Measurements from ENCODE around the gene SYT1. TPM values are rescaled to one million over a fixed set of nuclear protein-coding genes. Genes with fewer than 3 reads are reported as not detected.
A peak's percentile ranks its signal among the peaks of the same experiment; 100 is the strongest.
"Not testable (repeated sequence)": the region's sequence is repeated elsewhere in the genome, so short reads cannot be mapped to it uniquely, and the experiment has no call there.

Gene SYT1
- total RNA-seq, 1 experiment from 2014 or later: 80.9 TPM

DNA sequence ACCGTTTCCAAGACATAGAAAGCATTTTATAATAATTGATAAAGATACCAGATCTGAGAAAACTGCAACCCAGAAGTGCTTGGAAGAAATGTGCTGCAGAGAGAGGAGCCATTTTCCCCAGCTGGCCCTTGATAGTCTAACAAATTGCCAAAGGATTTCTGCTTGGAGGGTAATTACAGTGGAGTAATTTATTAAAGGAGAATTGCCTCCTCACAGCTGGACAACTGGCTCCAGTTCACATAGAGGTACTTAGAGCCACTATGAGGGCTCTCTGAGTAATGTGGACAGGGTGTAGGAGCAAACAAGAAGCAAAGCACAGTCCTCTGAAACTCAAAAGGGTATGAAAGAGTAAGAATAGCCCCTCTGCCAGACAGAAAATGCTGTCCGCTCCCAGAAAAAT is 335.6 kb downstream of the SYT1 start:
- no peak overlapping the region for H3K27ac ChIP-seq (ENCODE audit: low read depth, low read length, poor library complexity, severe bottlenecking)
- CTCF ChIA-PET: no interaction called here

DNA sequence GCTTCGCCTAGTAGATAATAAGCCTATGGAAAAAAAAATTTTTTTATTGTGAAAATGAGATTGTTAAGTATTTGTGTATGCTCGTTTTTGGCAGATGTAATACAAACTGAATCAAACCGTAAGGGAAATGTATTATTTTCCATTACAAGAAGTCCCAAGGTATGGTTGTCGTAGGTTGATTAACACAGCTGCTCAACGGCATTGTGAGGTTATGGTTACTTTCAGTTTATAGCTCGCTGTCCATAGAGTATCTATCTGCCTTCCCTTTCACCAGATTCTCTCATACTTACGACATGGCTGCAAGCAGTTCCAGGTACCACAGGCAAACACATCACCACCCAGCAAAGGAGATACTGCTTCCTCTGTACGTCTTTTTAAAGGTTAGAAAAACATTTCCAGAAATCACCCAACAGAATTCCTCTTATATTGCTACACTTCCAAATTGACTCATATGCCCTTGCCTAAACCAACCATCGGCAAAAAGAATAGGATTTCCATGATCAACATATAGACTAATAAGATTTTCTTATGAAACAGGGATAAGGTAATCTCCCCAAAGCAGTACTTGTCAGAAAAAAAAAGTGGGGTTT is 338.6 kb downstream of the SYT1 start:
- Histone ChIP-seq H3K36me3 (ENCODE audit: insufficient read depth, low read length, poor library complexity, severe bottlenecking) (peaks cover 5% of the 10 kb centered on the region), H3K9me3 (ENCODE audit: low read depth, low read length, poor library complexity, severe bottlenecking) (no peaks in the 10 kb centered on the region), H3K27ac (ENCODE audit: low read depth, low read length, poor library complexity, severe bottlenecking) (no peak overlapping the region), H3K4me3 (ENCODE audit: low read depth, low read length, poor library complexity, severe bottlenecking) (no peak overlapping the region), H3K4me1 (ENCODE audit: insufficient read depth, low read length, poor library complexity, severe bottlenecking) (peaks cover 20% of the 10 kb centered on the region), H3K27me3 (replicated peaks; ENCODE audit: insufficient read depth, low read depth, low read length, poor library complexity) (no peaks in the 10 kb centered on the region)
- TF ChIP-seq, protein P1, sequence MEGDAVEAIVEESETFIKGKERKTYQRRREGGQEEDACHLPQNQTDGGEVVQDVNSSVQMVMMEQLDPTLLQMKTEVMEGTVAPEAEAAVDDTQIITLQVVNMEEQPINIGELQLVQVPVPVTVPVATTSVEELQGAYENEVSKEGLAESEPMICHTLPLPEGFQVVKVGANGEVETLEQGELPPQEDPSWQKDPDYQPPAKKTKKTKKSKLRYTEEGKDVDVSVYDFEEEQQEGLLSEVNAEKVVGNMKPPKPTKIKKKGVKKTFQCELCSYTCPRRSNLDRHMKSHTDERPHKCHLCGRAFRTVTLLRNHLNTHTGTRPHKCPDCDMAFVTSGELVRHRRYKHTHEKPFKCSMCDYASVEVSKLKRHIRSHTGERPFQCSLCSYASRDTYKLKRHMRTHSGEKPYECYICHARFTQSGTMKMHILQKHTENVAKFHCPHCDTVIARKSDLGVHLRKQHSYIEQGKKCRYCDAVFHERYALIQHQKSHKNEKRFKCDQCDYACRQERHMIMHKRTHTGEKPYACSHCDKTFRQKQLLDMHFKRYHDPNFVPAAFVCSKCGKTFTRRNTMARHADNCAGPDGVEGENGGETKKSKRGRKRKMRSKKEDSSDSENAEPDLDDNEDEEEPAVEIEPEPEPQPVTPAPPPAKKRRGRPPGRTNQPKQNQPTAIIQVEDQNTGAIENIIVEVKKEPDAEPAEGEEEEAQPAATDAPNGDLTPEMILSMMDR (conservative IDR thresholded peaks at IDR 0.05; ENCODE audit: low read depth, low read length): no peak
- TF ChIP-seq EZH2 (IDR thresholded peaks at IDR 0.05; ENCODE audit: borderline replicate concordance, low read depth, low read length, poor library complexity, severe bottlenecking): no peak
- POLR2A ChIA-PET (ENCODE audit: low non-redundant PET): no interaction called here
- CTCF ChIA-PET: no interaction called here
- intact Hi-C loops (cut with micrococcal nuclease; ENCODE audit: unreplicated experiment): no loop called here
- no TSS peak for BruUV-seq (replicated peaks)
- no peak for DNase-seq (ENCODE audit: low spot score)

More for the DNA sequence above, 335.6 kb downstream of the SYT1 start:
- H3K27me3 ChIP-seq (replicated peaks; ENCODE audit: insufficient read depth, low read depth, low read length, poor library complexity): no peaks in the 10 kb centered on the region
- H3K4me3 ChIP-seq (ENCODE audit: low read depth, low read length, poor library complexity, severe bottlenecking): no peak overlapping the region
- H3K9me3 ChIP-seq (ENCODE audit: low read depth, low read length, poor library complexity, severe bottlenecking): no peaks in the 10 kb centered on the region
- no peaks in the 10 kb centered on the region for H3K36me3 ChIP-seq (ENCODE audit: insufficient read depth, low read length, poor library complexity, severe bottlenecking)
- POLR2A ChIA-PET (ENCODE audit: low non-redundant PET): no interaction called here
- no TSS peak for BruUV-seq (replicated peaks)
- peaks cover 31% of the 10 kb centered on the region for H3K4me1 ChIP-seq (ENCODE audit: insufficient read depth, low read length, poor library complexity, severe bottlenecking)
- TF ChIP-seq EZH2 (IDR thresholded peaks at IDR 0.05; ENCODE audit: borderline replicate concordance, low read depth, low read length, poor library complexity, severe bottlenecking): no peak
- TF ChIP-seq, protein P1 (conservative IDR thresholded peaks at IDR 0.05; ENCODE audit: low read depth, low read length): no peak
- intact Hi-C loops (cut with micrococcal nuclease; ENCODE audit: unreplicated experiment): no loop called here
- DNase-seq (ENCODE audit: low spot score): peak; percentile 29

DNA sequence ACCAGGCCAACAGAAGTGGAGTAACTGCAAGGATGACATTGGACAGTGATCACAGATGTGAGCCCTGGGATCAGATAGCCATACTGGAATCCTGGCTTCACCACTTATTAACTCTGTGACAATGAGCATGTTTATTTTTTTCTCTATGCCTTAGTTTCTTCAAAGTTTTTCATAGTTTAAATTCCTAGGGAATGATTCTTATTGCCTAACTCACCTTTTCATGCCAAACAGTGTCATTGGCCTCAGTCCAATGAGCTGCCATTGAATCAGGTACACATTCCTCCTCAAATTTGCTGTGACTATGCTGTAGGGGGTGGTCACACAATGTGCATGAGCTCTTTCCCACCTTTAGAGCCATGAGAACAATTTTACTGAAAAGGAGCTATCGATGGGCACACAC is 342.3 kb downstream of the SYT1 start:
- H3K36me3 ChIP-seq (ENCODE audit: insufficient read depth, low read length, poor library complexity, severe bottlenecking): peaks cover 5% of the 10 kb centered on the region
- H3K9me3 ChIP-seq (ENCODE audit: low read depth, low read length, poor library complexity, severe bottlenecking): no peaks in the 10 kb centered on the region
- H3K27me3 ChIP-seq (replicated peaks; ENCODE audit: insufficient read depth, low read depth, low read length, poor library complexity): no peaks in the 10 kb centered on the region
- ChIA-PET CTCF (no interaction called here), POLR2A (ENCODE audit: low non-redundant PET) (no interaction called here)
- no peaks in the 10 kb centered on the region for H3K4me1 ChIP-seq (ENCODE audit: insufficient read depth, low read length, poor library complexity, severe bottlenecking)
- BruUV-seq (replicated peaks): no TSS peak
- intact Hi-C loops (cut with micrococcal nuclease; ENCODE audit: unreplicated experiment): no loop called here
- DNase-seq (ENCODE audit: low spot score): no peak
- no peak overlapping the region for H3K4me3 ChIP-seq (ENCODE audit: low read depth, low read length, poor library complexity, severe bottlenecking)
- no peak for TF ChIP-seq EZH2 (IDR thresholded peaks at IDR 0.05; ENCODE audit: borderline replicate concordance, low read depth, low read length, poor library complexity, severe bottlenecking)
- TF ChIP-seq, protein P1 (conservative IDR thresholded peaks at IDR 0.05; ENCODE audit: low read depth, low read length): no peak
- H3K27ac ChIP-seq (ENCODE audit: low read depth, low read length, poor library complexity, severe bottlenecking): no peak overlapping the region

DNA sequence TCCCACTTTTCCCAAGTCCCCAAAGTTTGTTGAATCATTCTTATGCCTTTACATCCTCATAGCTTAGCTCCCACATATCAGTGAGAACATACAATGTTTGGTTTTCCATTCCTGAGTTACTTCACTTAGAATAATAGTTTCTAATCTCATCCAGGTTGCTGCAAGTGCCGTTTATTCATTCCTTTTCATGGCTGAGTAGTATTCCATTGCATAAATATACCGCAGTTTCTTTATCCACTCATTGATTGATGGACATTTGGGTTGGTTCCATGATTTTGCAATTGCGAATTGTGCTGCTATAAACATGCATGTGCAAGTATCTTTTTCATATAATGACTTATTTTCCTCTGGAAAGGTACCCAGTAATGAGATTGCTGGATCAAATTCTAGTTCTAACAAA is 345.8 kb downstream of the SYT1 start:
- H3K27me3 ChIP-seq (replicated peaks; ENCODE audit: insufficient read depth, low read depth, low read length, poor library complexity); DNase-seq (ENCODE audit: low spot score); H3K36me3 ChIP-seq (ENCODE audit: insufficient read depth, low read length, poor library complexity, severe bottlenecking); POLR2A ChIA-PET (ENCODE audit: low non-redundant PET); H3K9me3 ChIP-seq (ENCODE audit: low read depth, low read length, poor library complexity, severe bottlenecking); H3K4me3 ChIP-seq (ENCODE audit: low read depth, low read length, poor library complexity, severe bottlenecking); intact Hi-C loops (cut with micrococcal nuclease; ENCODE audit: unreplicated experiment); BruUV-seq (replicated peaks); H3K4me1 ChIP-seq (ENCODE audit: insufficient read depth, low read length, poor library complexity, severe bottlenecking); CTCF ChIA-PET; H3K27ac ChIP-seq (ENCODE audit: low read depth, low read length, poor library complexity, severe bottlenecking): not testable (repeated sequence)

All from A673 (cell line).